Measurements from ENCODE around the gene ZNF777. TPM values are rescaled to one million over a fixed set of nuclear protein-coding genes. Genes with fewer than 3 reads are reported as not detected.

The ZNF777 gene
- total and polyA plus RNA-seq, 2 experiments from 2014 or later: 5.6 to 14.8 TPM

DNA sequence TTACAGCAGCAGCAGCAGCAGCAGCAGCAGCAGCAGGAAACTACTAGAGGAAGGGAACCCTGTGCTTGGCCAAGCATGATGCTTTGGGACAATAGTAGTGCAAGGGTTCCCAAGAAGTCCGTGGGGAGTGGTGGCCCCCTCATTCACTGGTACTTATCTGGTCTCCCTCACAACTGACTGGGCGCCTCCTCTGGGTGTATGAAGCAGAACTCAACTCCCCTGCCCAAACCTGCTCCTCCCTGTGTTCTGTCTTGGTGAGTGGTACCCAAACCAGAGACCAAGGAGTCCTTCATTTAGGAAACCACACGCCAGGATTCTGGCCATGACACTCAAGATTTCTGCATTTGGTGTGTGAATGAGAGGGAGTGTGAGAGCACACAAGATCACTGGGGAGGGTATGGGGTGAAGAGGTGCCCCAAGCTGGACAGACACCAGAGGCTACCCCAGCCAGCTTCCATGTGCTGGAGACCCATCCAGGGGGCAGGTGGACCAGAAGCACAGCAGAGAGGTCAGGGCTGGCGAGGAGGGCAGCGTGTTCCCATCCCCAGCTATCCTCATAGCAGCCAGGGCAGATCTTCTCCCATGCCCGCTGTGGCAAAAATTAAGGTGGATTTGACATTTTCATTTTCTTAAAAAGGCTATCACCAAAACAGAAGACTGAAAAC is 10.6 kb upstream of the ZNF777 start:
- Histone ChIP-seq H3K27me3 (no peaks in the 10 kb centered on the region), H3K4me2 (no peak overlapping the region), H3K79me2 (no peaks in the 10 kb centered on the region), H4K20me1 (ENCODE audit: insufficient read depth, poor library complexity, severe bottlenecking) (no peaks in the 10 kb centered on the region), H3K4me3 (no peak overlapping the region), H3K9me3 (ENCODE audit: low read depth) (no peaks in the 10 kb centered on the region), H3K9me2 (replicated peaks; ENCODE audit: insufficient read depth) (no peaks in the 10 kb centered on the region), H3K27ac (no peak overlapping the region), H3K36me3 (replicated peaks; ENCODE audit: insufficient read depth, low read depth) (no peaks in the 10 kb centered on the region), H3K4me1 (ENCODE audit: insufficient read depth) (no peaks in the 10 kb centered on the region), H2AFZ (no peak overlapping the region)
- DNase-seq (ENCODE audit: low spot score): no peak
- TF ChIP-seq EZH2 (IDR thresholded peaks at IDR 0.05; ENCODE audit: borderline replicate concordance) (no peak), EZH2phosphoT487 (IDR thresholded peaks at IDR 0.05; ENCODE audit: low read depth, severe bottlenecking, unreplicated experiment) (no peak), CTCF (IDR thresholded peaks at IDR 0.05; ENCODE audit: poor library complexity) (no peak)
- 98% methylated on average over 6 of the region's 6 CpGs for WGBS (ENCODE audit: low lambda C conversion rate, missing lambda C conversion rate)

DNA sequence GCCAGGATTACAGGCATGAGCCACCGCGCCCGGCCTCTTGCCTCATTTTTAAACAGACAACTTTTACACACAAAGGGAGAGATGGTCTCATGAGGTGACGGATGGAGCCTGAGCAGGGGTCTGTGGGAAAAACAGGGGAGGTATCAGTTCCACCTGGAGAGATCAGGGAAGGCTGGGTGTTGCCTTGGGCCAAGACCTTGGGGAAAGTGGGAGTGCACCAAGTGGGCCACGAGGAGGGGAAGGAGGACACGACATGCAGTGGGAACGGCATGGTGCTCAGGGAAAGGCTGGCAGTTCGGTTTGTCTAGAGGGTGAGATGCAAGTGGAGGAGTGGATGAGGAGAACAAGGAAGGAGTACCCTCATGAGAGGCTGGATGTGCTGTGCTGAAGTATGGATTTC is 8.9 kb upstream of the ZNF777 start:
- H3K79me2 ChIP-seq: no peaks in the 10 kb centered on the region
- no peak for DNase-seq (ENCODE audit: low spot score)
- H3K9me2 ChIP-seq (replicated peaks; ENCODE audit: insufficient read depth): no peaks in the 10 kb centered on the region
- H3K4me3 ChIP-seq: no peak overlapping the region
- H3K4me1 ChIP-seq (ENCODE audit: insufficient read depth): no peaks in the 10 kb centered on the region
- H3K36me3 ChIP-seq (replicated peaks; ENCODE audit: insufficient read depth, low read depth): no peaks in the 10 kb centered on the region
- no peaks in the 10 kb centered on the region for H4K20me1 ChIP-seq (ENCODE audit: insufficient read depth, poor library complexity, severe bottlenecking)
- TF ChIP-seq EZH2 (IDR thresholded peaks at IDR 0.05; ENCODE audit: borderline replicate concordance) (no peak), CTCF (IDR thresholded peaks at IDR 0.05; ENCODE audit: poor library complexity) (no peak), EZH2phosphoT487 (IDR thresholded peaks at IDR 0.05; ENCODE audit: low read depth, severe bottlenecking, unreplicated experiment) (no peak)
- no peaks in the 10 kb centered on the region for H3K27me3 ChIP-seq
- H2AFZ ChIP-seq: no peak overlapping the region
- 96% methylated on average over 8 of the region's 8 CpGs for WGBS (ENCODE audit: low lambda C conversion rate, missing lambda C conversion rate)
- no peak overlapping the region for H3K27ac ChIP-seq
- no peaks in the 10 kb centered on the region for H3K9me3 ChIP-seq (ENCODE audit: low read depth)
- no peak overlapping the region for H3K4me2 ChIP-seq

DNA sequence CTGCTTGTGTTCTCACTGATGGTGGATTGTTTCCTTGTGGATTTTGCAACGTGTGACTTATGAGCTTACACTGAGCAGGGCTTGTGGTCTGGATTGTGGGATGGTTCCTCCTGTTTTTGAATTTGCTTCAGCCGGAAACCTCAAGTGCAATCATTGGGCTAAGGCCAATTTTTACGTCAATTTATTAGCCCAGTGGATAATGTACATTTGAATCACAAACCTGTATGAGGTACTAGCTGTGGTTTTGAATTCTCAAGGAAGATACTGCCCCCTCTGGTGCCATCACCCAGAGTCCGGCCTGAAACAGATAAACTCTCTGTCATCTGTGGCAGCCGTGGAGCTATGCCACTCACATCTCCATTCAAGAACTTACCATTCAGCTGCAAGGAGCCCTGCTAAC is 7.3 kb upstream of the ZNF777 start:
- 89% methylated on average over 5 of the region's 5 CpGs for WGBS (ENCODE audit: low lambda C conversion rate, missing lambda C conversion rate)
- no peaks in the 10 kb centered on the region for H3K79me2 ChIP-seq

More for the DNA sequence above, 7.3 kb upstream of the ZNF777 start:
- no peak overlapping the region for H3K27ac ChIP-seq
- no peak overlapping the region for H3K4me2 ChIP-seq
- no peaks in the 10 kb centered on the region for H3K36me3 ChIP-seq (replicated peaks; ENCODE audit: insufficient read depth, low read depth)
- no peak overlapping the region for H2AFZ ChIP-seq
- H3K4me3 ChIP-seq: no peak overlapping the region
- no peaks in the 10 kb centered on the region for H3K9me2 ChIP-seq (replicated peaks; ENCODE audit: insufficient read depth)
- H3K4me1 ChIP-seq (ENCODE audit: insufficient read depth): no peaks in the 10 kb centered on the region
- no peaks in the 10 kb centered on the region for H4K20me1 ChIP-seq (ENCODE audit: insufficient read depth, poor library complexity, severe bottlenecking)
- DNase-seq (ENCODE audit: low spot score): no peak
- H3K27me3 ChIP-seq: no peaks in the 10 kb centered on the region
- TF ChIP-seq CTCF (IDR thresholded peaks at IDR 0.05; ENCODE audit: poor library complexity) (no peak), EZH2phosphoT487 (IDR thresholded peaks at IDR 0.05; ENCODE audit: low read depth, severe bottlenecking, unreplicated experiment) (no peak), EZH2 (IDR thresholded peaks at IDR 0.05; ENCODE audit: borderline replicate concordance) (no peak)
- no peaks in the 10 kb centered on the region for H3K9me3 ChIP-seq (ENCODE audit: low read depth)
